NT2/D1 (cell line): ENCODE results near the gene PROSER3.

Experiments
- DNase-seq: peaks from one replicate; pipeline ENCODE4 v3.0.0-alpha.2; 2011; ENCODE audit warnings: low read depth, low spot score
- H3K27me3 ChIP-seq: 2 replicates; pipeline ENCODE4 v1.6.0; 2011; ENCODE audit warnings: mild to moderate bottlenecking; ENCODE audit not compliant: insufficient read length, insufficient read depth
- H3K36me3 ChIP-seq: 2 replicates; pipeline ENCODE4 v1.6.1; 2011; ENCODE audit warnings: mild to moderate bottlenecking, low read length, mixed read lengths; ENCODE audit not compliant: insufficient read depth, insufficient read length
- H3K4me1 ChIP-seq: 2 replicates; pipeline ENCODE4 v1.5.1; 2011; ENCODE audit not compliant: insufficient read depth, insufficient read length
- H3K4me3 ChIP-seq: 2 replicates; pipeline ENCODE4 v1.5.1; 2011; ENCODE audit warnings: low read depth; ENCODE audit not compliant: insufficient read length
- H3K9ac ChIP-seq: 2 replicates; pipeline ENCODE4 v1.6.0; 2011; ENCODE audit warnings: low read depth; ENCODE audit not compliant: insufficient read length
- H3K9me3 ChIP-seq: 2 replicates; pipeline ENCODE4 v1.5.1; 2011; ENCODE audit warnings: mild to moderate bottlenecking, low read length; ENCODE audit not compliant: insufficient read depth
- SUZ12 ChIP-seq: IDR thresholded peaks from 2 replicates; pipeline ENCODE4 v1.6.1; 2011; ENCODE audit not compliant: insufficient read length, insufficient read depth; ENCODE audit errors: extremely low read depth
- YY1 ChIP-seq: IDR thresholded peaks from 2 replicates; pipeline ENCODE4 v1.6.1; 2011; ENCODE audit not compliant: insufficient read length, insufficient read depth
- ZNF274 ChIP-seq: IDR thresholded peaks from 2 replicates; pipeline ENCODE4 v1.6.1; 2011; ENCODE audit warnings: mild to moderate bottlenecking, low read depth, low read length

The PROSER3 gene

DNA sequence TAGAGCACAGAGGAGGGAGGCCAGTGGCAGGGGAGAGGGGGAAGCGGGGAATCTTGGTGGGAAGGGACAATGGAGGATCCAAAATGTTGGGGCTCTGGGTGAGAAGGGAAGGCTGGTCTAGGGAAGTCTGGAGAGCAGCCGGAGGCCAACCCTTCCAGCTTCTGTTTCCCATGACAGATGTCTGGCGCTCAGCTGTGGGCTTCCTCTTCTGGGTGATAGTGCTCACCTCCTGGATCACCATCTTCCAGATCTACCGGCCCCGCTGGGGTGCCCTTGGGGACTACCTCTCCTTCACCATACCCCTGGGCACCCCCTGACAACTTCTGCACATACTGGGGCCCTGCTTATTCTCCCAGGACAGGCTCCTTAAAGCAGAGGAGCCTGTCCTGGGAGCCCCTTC lies 11.4 kb upstream of the PROSER3 start:
- no peak overlapping the region for H3K4me3 ChIP-seq
- no peak for DNase-seq
- peaks cover 15% of the 10 kb centered on the region for H3K36me3 ChIP-seq
- no peaks in the 10 kb centered on the region for H3K9me3 ChIP-seq
- peak overlapping the region; percentile 90 for H3K9ac ChIP-seq
- H3K4me1 ChIP-seq: peaks cover 7% of the 10 kb centered on the region
- H3K27me3 ChIP-seq: no peaks in the 10 kb centered on the region
- no peak for TF ChIP-seq YY1
- TF ChIP-seq SUZ12: no peak
- TF ChIP-seq ZNF274: no peak

DNA sequence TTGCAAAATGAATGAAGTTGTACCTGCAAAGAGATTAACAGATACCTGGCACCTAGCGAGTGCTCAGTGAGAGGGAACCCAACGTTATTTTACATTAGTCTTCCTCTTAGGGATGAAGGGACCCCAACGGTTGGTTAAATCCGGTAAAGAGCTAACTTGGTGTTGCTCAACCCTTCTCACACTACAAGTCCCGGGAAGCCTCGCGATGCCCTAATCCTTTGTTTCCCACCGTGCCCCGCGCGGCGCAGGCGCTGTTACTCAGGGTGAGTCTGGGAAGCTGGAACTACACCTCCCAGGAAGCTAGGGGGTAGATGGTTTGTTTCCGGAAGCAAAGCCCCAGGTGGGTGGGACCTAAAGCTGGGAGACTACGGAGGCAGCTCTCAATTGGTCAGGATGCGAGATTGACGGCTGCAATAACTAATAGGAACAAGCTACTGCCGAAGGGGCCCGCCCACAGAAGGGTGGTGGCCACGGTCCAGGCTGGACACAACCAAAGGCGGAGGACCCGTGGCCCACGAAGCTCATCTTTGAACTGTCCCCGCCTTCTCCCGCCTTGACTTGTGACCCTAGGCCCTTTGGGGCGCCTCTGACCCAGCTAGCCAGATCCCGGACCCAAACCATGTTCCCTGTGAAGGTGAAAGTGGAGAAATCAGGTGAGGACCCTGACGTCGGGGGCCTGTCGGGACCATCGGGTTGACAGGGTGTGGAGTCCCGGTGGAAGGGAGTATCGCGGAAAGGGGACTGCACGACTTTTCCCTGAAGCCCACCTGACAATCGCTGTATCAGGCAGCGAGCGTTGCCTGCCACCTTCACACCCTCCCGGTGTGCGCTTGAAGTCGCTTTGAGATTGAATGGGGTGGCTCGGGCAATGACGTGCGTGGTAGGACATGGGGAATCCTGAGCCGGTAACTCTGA lies 9.6 kb upstream of the PROSER3 start, which contains the start of gene LIN37:
Gene LIN37, plus strand, starts transcription at position 471 of the 915 bp plus-strand sequence. Its CDS starts 149 bp downstream, at position 620.
- Histone ChIP-seq H3K4me3 (peak within 1 kb of the TSS; percentile 90), H3K27me3 (no peaks in the 10 kb centered on the region), H3K9me3 (no peaks in the 10 kb centered on the region), H3K36me3 (peaks cover 20% of the 10 kb centered on the region), H3K9ac (peak within 1 kb of the TSS; percentile 88), H3K4me1 (peaks cover 3% of the 10 kb centered on the region)
- peak; percentile 97 for DNase-seq
- no peak for TF ChIP-seq ZNF274
- no peak for TF ChIP-seq SUZ12
- no peak for TF ChIP-seq YY1

DNA sequence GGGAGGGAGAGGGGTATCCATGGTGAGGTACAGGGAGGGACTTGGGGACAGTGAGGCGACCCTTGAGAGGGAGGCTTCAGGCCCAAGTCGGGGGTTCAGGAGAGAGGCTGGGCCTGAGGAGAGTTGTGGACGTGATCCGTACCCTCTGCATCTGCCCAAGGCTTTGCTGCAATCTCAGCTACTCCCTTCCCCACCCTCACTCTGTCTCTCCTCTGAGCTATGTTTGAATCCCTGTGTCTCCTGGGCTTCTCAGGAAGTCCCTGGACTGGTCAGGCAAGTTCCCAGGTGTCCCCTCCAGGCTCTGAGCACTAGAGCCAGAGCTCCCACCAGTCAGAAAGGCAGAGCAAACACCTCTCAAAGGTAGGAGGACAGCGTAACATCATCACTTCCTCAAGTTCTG lies 7.8 kb upstream of the PROSER3 start:
- DNase-seq: no peak
- H3K4me3 ChIP-seq: no peak overlapping the region
- TF ChIP-seq YY1 (no peak), ZNF274 (no peak), SUZ12 (no peak)
- peaks cover 27% of the 10 kb centered on the region for H3K36me3 ChIP-seq
- no peak overlapping the region for H3K9ac ChIP-seq
- H3K9me3 ChIP-seq: no peaks in the 10 kb centered on the region
- no peaks in the 10 kb centered on the region for H3K4me1 ChIP-seq
- H3K27me3 ChIP-seq: no peaks in the 10 kb centered on the region

DNA sequence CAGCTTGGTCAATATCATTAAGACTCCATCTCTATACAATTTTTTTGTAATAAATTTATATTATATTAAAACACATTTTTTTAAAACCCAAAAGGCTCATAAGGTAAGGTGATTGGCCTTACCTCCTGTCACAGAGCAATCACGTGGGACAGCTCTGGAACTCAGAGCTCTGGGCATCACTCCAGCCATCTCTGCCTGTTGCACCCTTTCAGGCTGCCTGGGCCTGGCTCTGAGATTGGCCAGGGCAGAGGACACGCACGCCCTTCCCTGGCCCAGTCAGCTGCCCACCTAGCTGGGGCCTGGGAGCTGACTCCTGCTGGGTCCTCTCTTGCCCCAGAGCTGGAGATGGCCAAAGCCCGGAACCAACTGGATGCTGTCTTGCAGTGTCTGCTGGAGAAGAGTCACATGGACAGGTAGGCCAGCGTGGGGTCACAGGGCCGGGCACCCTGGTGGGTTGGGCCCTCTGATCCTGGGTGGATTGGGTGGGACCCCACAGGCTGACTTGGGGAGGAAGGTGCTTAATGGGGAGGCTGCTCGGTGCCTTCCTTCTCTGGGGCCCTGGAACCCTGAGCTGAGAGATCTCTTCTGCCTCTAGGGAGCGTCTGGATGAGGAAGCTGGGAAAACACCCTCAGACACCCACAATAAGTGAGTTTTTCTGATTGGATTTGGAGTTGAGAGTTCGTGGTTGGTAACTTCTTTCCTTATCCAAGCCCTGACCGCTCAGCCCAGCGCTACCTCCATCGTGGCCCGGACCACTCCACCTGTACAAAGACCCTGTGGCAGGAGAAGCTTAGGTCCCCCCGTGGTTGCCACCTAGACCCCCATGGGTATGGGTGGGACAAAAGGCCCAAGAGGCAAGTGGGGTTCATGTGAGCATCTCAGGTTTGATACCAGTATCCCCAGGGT lies 5.9 kb upstream of the PROSER3 start:
- TF ChIP-seq YY1 (no peak), SUZ12 (no peak), ZNF274 (no peak)
- Histone ChIP-seq H3K9ac (no peak overlapping the region), H3K9me3 (no peaks in the 10 kb centered on the region), H3K36me3 (peaks cover 31% of the 10 kb centered on the region), H3K27me3 (no peaks in the 10 kb centered on the region), H3K4me3 (no peak overlapping the region), H3K4me1 (no peaks in the 10 kb centered on the region)
- DNase-seq: no peak

DNA sequence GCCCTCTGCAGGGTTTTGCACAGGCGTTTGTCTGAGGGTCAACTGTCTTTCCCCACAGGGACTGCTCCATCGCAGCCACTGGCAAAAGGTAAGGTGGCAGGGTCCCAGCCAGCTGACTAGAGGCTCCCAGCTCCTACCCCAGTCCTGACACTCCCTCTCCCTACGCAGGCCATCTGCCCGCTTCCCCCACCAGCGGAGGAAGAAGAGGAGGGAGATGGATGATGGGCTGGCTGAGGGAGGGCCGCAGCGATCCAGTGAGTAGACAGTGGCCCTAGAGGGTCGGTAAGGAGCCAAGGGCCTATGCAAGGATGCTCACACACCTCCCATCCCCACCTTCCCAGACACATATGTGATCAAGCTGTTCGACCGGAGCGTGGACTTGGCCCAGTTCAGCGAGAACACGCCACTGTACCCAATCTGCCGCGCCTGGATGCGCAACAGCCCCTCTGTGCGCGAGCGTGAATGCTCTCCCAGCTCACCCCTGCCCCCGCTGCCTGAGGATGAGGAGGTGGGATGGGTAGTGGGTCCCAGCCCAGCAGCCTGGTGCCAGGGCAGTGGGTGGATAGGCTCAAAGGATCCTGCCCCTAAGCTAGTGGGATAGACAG lies 5.1 kb upstream of the PROSER3 start:
- DNase-seq: no peak
- TF ChIP-seq YY1 (no peak), SUZ12 (no peak), ZNF274 (no peak)
- Histone ChIP-seq H3K36me3 (peaks cover 31% of the 10 kb centered on the region), H3K27me3 (no peaks in the 10 kb centered on the region), H3K4me3 (no peak overlapping the region), H3K9me3 (no peaks in the 10 kb centered on the region), H3K4me1 (no peaks in the 10 kb centered on the region), H3K9ac (no peak overlapping the region)

DNA sequence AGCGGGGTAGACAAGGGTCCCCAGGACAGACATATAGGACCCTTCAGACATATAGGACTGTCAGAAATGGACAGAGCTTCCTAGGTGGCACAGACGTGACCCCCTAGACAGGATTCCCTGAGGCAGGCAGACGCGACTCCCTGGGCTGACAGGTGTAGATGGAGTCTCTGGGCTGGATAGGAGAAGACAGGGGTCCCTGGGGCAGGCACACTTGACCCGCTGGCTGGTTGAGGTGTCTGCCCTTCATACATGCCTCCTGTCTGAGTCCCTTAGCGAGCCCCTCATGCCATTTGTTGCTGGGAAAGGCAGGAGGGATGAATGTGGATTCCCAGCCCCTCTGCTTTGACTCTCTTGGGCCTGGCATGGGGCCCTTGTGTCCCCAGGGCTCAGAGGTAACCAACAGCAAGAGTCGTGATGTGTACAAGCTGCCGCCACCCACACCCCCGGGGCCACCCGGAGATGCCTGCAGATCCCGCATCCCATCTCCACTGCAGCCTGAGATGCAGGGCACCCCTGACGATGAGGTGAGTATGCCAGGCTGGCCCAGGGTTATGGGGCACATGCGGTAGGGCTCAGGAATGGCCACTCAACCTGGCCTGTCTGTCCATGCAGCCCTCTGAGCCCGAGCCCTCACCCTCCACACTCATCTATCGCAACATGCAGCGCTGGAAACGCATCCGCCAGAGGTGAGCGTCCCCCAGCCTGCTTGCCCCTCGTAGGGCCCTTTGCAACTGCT lies 4.2 kb upstream of the PROSER3 start:
- Histone ChIP-seq H3K27me3 (no peaks in the 10 kb centered on the region), H3K4me1 (no peaks in the 10 kb centered on the region), H3K36me3 (peaks cover 31% of the 10 kb centered on the region), H3K9me3 (no peaks in the 10 kb centered on the region), H3K4me3 (no peak overlapping the region), H3K9ac (no peak overlapping the region)
- TF ChIP-seq YY1 (no peak), ZNF274 (no peak), SUZ12 (no peak)
- no peak for DNase-seq
